GM19395 (cell line): ENCODE data around the gene VAT1L.

Source experiments
- ATAC-seq: cut with Tn5 transposase; IDR thresholded peaks from one replicate; pipeline ENCODE4 v1.9.1; 2021; ENCODE audit warnings: mild to moderate bottlenecking, moderate library complexity; ENCODE audit not compliant: unreplicated experiment

Gene VAT1L

GRCh38 chr16:77899416-77899815 is 111.1 kb downstream of the VAT1L start:
- ATAC-seq, result no peak

- ATAC-seq, result no peak
Observed at GRCh38 chr16:77905374-77905920, 117.1 kb downstream of the VAT1L start.

GRCh38 chr16:77910021-77910420 is 121.7 kb downstream of the VAT1L start:
- no peak for ATAC-seq

GRCh38 chr16:77912617-77913016 is 124.3 kb downstream of the VAT1L start:
- ATAC-seq, result no peak

- ATAC-seq, result no peak
Observed at GRCh38 chr16:77913738-77914253, 125.4 kb downstream of the VAT1L start.

- ATAC-seq, result no peak
Observed at GRCh38 chr16:77916111-77916510, 127.7 kb downstream of the VAT1L start.

- no peak for ATAC-seq
Observed at GRCh38 chr16:77917971-77918370, 129.6 kb downstream of the VAT1L start.

- ATAC-seq, result no peak
Observed at GRCh38 chr16:77918809-77919707, 130.7 kb downstream of the VAT1L start.

GRCh38 chr16:77919761-77920415 is 131.5 kb downstream of the VAT1L start:
- ATAC-seq, result no peak

- no peak for ATAC-seq
Observed at GRCh38 chr16:77920984-77921383, 132.6 kb downstream of the VAT1L start.

GRCh38 chr16:77922228-77922754 is 133.9 kb downstream of the VAT1L start:
- ATAC-seq, result no peak

GRCh38 chr16:77925531-77925930 is 137.2 kb downstream of the VAT1L start:
- no peak for ATAC-seq

GRCh38 chr16:77928096-77928495 is 139.7 kb downstream of the VAT1L start:
- ATAC-seq, result no peak

GRCh38 chr16:77929004-77929403 is 140.6 kb downstream of the VAT1L start:
- ATAC-seq, result no peak

GRCh38 chr16:77931058-77931457 is 142.7 kb downstream of the VAT1L start:
- no peak for ATAC-seq

- no peak for ATAC-seq
Observed at GRCh38 chr16:77937473-77938149, 149.2 kb downstream of the VAT1L start.

GRCh38 chr16:77938913-77939312 is 150.5 kb downstream of the VAT1L start:
- ATAC-seq, result no peak

GRCh38 chr16:77939968-77940367 is 151.6 kb downstream of the VAT1L start:
- no peak for ATAC-seq

- no peak for ATAC-seq
Observed at GRCh38 chr16:77943801-77944200, 155.4 kb downstream of the VAT1L start.

GRCh38 chr16:77944631-77945030 is 156.3 kb downstream of the VAT1L start:
- no peak for ATAC-seq

GRCh38 chr16:77945126-77945525 is 156.8 kb downstream of the VAT1L start:
- no peak for ATAC-seq
